ENCODE measurements around the gene KLF9. TPM values are rescaled to one million over a fixed set of nuclear protein-coding genes. Genes with fewer than 3 reads are reported as not detected.

Gene KLF9
- total RNA-seq, 2 experiments from 2014 or later = 1.9 to 2.3 TPM

- DNase-seq (ENCODE audit: low spot score) = no peak
- no peaks in the 10 kb centered on the region for H4K20me1 ChIP-seq (ENCODE audit: insufficient read depth, low read length)
- TF ChIP-seq CTCF (conservative IDR thresholded peaks at IDR 0.05; ENCODE audit: low read length) (no peak), EZH2phosphoT487 (IDR thresholded peaks at IDR 0.05; ENCODE audit: borderline replicate concordance, low read depth, low read length) (no peak)
- ChIA-PET CTCF (ENCODE audit: unreplicated experiment) (no interaction called here), POLR2A (no interaction called here)
- no peaks in the 10 kb centered on the region for H3K4me1 ChIP-seq (ENCODE audit: insufficient read depth, low read length, poor library complexity, severe bottlenecking)
- no peaks in the 10 kb centered on the region for H3K9me2 ChIP-seq (ENCODE audit: insufficient read depth, low read length)
- H3K9me3 ChIP-seq (ENCODE audit: low read length) = no peaks in the 10 kb centered on the region
- no peak overlapping the region for H3K4me3 ChIP-seq (ENCODE audit: low read depth, low read length, poor library complexity, severe bottlenecking)
- H3K4me2 ChIP-seq (ENCODE audit: low read length) = no peak overlapping the region
- H3K79me2 ChIP-seq (ENCODE audit: insufficient read depth, low read depth, low read length) = no peaks in the 10 kb centered on the region
- no TSS peak for BruUV-seq (replicated peaks)
- no peaks in the 10 kb centered on the region for H3K36me3 ChIP-seq (ENCODE audit: insufficient read depth, low read length)
- intact Hi-C loops (cut with micrococcal nuclease; ENCODE audit: unreplicated experiment) = no loop called here
- no peak overlapping the region for H3K27ac ChIP-seq (ENCODE audit: low read depth, low read length, poor library complexity, severe bottlenecking)
- no peak overlapping the region for H2AFZ ChIP-seq (ENCODE audit: low read length)
These were observed 35.0 kb upstream of the KLF9 start for GRCh38 chr9:70449461-70449860.

- no peaks in the 10 kb centered on the region for H4K20me1 ChIP-seq (ENCODE audit: insufficient read depth, low read length)
- no peaks in the 10 kb centered on the region for H3K9me2 ChIP-seq (ENCODE audit: insufficient read depth, low read length)
- H3K4me1 ChIP-seq (ENCODE audit: insufficient read depth, low read length, poor library complexity, severe bottlenecking) = no peaks in the 10 kb centered on the region
- no TSS peak for BruUV-seq (replicated peaks)
- intact Hi-C loops (cut with micrococcal nuclease; ENCODE audit: unreplicated experiment) = no loop called here
- H3K9me3 ChIP-seq (ENCODE audit: low read length) = no peaks in the 10 kb centered on the region
- no peak for TF ChIP-seq EZH2phosphoT487 (IDR thresholded peaks at IDR 0.05; ENCODE audit: borderline replicate concordance, low read depth, low read length)
- no peak for TF ChIP-seq CTCF (conservative IDR thresholded peaks at IDR 0.05; ENCODE audit: low read length)
- POLR2A ChIA-PET = no interaction called here
- H2AFZ ChIP-seq (ENCODE audit: low read length) = no peak overlapping the region
- no peak overlapping the region for H3K27ac ChIP-seq (ENCODE audit: low read depth, low read length, poor library complexity, severe bottlenecking)
- no peak for DNase-seq (ENCODE audit: low spot score)
- no peaks in the 10 kb centered on the region for H3K79me2 ChIP-seq (ENCODE audit: insufficient read depth, low read depth, low read length)
- no peak overlapping the region for H3K4me3 ChIP-seq (ENCODE audit: low read depth, low read length, poor library complexity, severe bottlenecking)
- H3K4me2 ChIP-seq (ENCODE audit: low read length) = no peak overlapping the region
- CTCF ChIA-PET (ENCODE audit: unreplicated experiment) = no interaction called here
- no peaks in the 10 kb centered on the region for H3K36me3 ChIP-seq (ENCODE audit: insufficient read depth, low read length)
These were observed 34.5 kb upstream of the KLF9 start for GRCh38 chr9:70448919-70449318.

- H3K9me3 ChIP-seq (ENCODE audit: low read length) = no peaks in the 10 kb centered on the region
- POLR2A ChIA-PET = no interaction called here
- H3K4me3 ChIP-seq (ENCODE audit: low read depth, low read length, poor library complexity, severe bottlenecking) = no peak overlapping the region
- TF ChIP-seq EZH2phosphoT487 (IDR thresholded peaks at IDR 0.05; ENCODE audit: borderline replicate concordance, low read depth, low read length) (no peak), CTCF (conservative IDR thresholded peaks at IDR 0.05; ENCODE audit: low read length) (no peak)
- no peak overlapping the region for H3K4me2 ChIP-seq (ENCODE audit: low read length)
- no peaks in the 10 kb centered on the region for H4K20me1 ChIP-seq (ENCODE audit: insufficient read depth, low read length)
- no peak overlapping the region for H2AFZ ChIP-seq (ENCODE audit: low read length)
- H3K36me3 ChIP-seq (ENCODE audit: insufficient read depth, low read length) = no peaks in the 10 kb centered on the region
- intact Hi-C loops (cut with micrococcal nuclease; ENCODE audit: unreplicated experiment) = no loop called here
- CTCF ChIA-PET (ENCODE audit: unreplicated experiment) = no interaction called here
- no peak for DNase-seq (ENCODE audit: low spot score)
- no peaks in the 10 kb centered on the region for H3K9me2 ChIP-seq (ENCODE audit: insufficient read depth, low read length)
- H3K27ac ChIP-seq (ENCODE audit: low read depth, low read length, poor library complexity, severe bottlenecking) = no peak overlapping the region
- no TSS peak for BruUV-seq (replicated peaks)
- H3K79me2 ChIP-seq (ENCODE audit: insufficient read depth, low read depth, low read length) = no peaks in the 10 kb centered on the region
- H3K4me1 ChIP-seq (ENCODE audit: insufficient read depth, low read length, poor library complexity, severe bottlenecking) = no peaks in the 10 kb centered on the region
These were observed 30.4 kb upstream of the KLF9 start for GRCh38 chr9:70444904-70445303.

Data from OCI-LY7 (cell line).